Neural cell (in vitro differentiated cells): ENCODE results near the gene FADS3. TPM values are rescaled to one million over a fixed set of nuclear protein-coding genes. Genes with fewer than 3 reads are reported as not detected.

Experiments
- H2AFZ ChIP-seq: fragments of 200-600, 300-800 bp; sonication (generic), shearing (Covaris generic); 2 replicates; pipeline ENCODE4 v1.6.0; 2014; ENCODE audit warnings: low read depth, mild to moderate bottlenecking, antibody characterized with exemption, low read length, moderate library complexity
- H3F3A ChIP-seq: fragments of 200-600 bp; shearing (Covaris generic); 2 replicates; pipeline ENCODE4 v1.6.1; 2016; ENCODE audit warnings: mild to moderate bottlenecking, moderate library complexity, mixed read lengths, antibody characterized with exemption, low read length; ENCODE audit not compliant: insufficient read depth, poor library complexity, severe bottlenecking
- H3K27ac ChIP-seq: fragments of 200-600, 300-800 bp; sonication (generic), shearing (Covaris generic); 2 replicates; pipeline ENCODE4 v1.5.1; 2014; ENCODE audit warnings: mild to moderate bottlenecking, low read length, moderate library complexity
- H3K27me3 ChIP-seq: fragments of 300-800, 200-600 bp; sonication (generic), shearing (Covaris generic); 2 replicates; pipeline ENCODE4 v1.6.0; 2014; ENCODE audit warnings: mild to moderate bottlenecking, low read depth, low read length, moderate library complexity; ENCODE audit not compliant: insufficient read depth
- H3K36me3 ChIP-seq: fragments of 300-800, 200-600 bp; sonication (generic), shearing (Covaris generic); 2 replicates; pipeline ENCODE4 v1.5.1; 2014; ENCODE audit warnings: mild to moderate bottlenecking, antibody characterized with exemption, low read length, moderate library complexity; ENCODE audit not compliant: insufficient read depth
- H3K4me2 ChIP-seq: fragments of 300-800, 200-600 bp; sonication (generic), shearing (Covaris generic); 2 replicates; pipeline ENCODE4 v1.6.0; 2014; ENCODE audit warnings: mild to moderate bottlenecking, low read length
- H3K4me3 ChIP-seq: fragments of 300-800, 200-600 bp; sonication (generic), shearing (Covaris generic); 2 replicates; pipeline ENCODE4 v1.5.1; 2014; ENCODE audit warnings: mild to moderate bottlenecking, low read length, moderate library complexity
- H3K79me2 ChIP-seq: fragments of 200-600 bp; shearing (Covaris generic); replicated peaks from 2 replicates; pipeline ENCODE4 v1.6.0; 2014; ENCODE audit warnings: mild to moderate bottlenecking, low read length, moderate library complexity; ENCODE audit not compliant: insufficient read depth
- H3K9ac ChIP-seq: fragments of 300-800, 200-600 bp; sonication (generic), shearing (Covaris generic); 2 replicates; pipeline ENCODE4 v1.6.1; 2016; ENCODE audit warnings: mild to moderate bottlenecking, low read length, mixed read lengths
- H3K9me2 ChIP-seq: fragments of 200-600 bp; shearing (Covaris generic); 2 replicates; pipeline ENCODE4 v1.6.1; 2016; ENCODE audit warnings: mild to moderate bottlenecking, low read length, mixed read lengths; ENCODE audit not compliant: insufficient read depth
- H3K9me3 ChIP-seq: fragments of 200-600, 300-800 bp; sonication (generic), shearing (Covaris generic); 2 replicates; pipeline ENCODE4 v1.6.1; 2016; ENCODE audit warnings: mild to moderate bottlenecking, mixed run types, low read length, moderate library complexity, mixed read lengths
- H4K20me1 ChIP-seq: fragments of 200-600 bp; shearing (Covaris generic); 2 replicates; pipeline ENCODE4 v1.6.1; 2016; ENCODE audit warnings: mild to moderate bottlenecking, mixed run types; ENCODE audit not compliant: insufficient read depth
- EP300 ChIP-seq: fragments of 450-650 bp; conservative IDR thresholded peaks from 2 replicates; pipeline ENCODE4 v1.6.1; 2014; ENCODE audit warnings: antibody characterized with exemption, mild to moderate bottlenecking, moderate library complexity; ENCODE audit not compliant: poor library complexity, severe bottlenecking
- EZH2 ChIP-seq: fragments of 200-600, 300-800 bp; shearing (Covaris generic), sonication (generic); IDR thresholded peaks from 2 replicates; pipeline ENCODE4 v1.6.1; 2014; ENCODE audit warnings: antibody characterized with exemption, low read length, borderline replicate concordance, mild to moderate bottlenecking; ENCODE audit not compliant: insufficient read depth, poor library complexity, severe bottlenecking
- MXI1 ChIP-seq: fragments of 450-650 bp; conservative IDR thresholded peaks from 2 replicates; pipeline ENCODE4 v1.6.1; 2014; ENCODE audit warnings: antibody characterized with exemption, mild to moderate bottlenecking; ENCODE audit not compliant: poor library complexity, severe bottlenecking
- POLR2AphosphoS5 ChIP-seq: IDR thresholded peaks from 2 replicates; pipeline ENCODE4 v1.6.1; 2012
- RAD21 ChIP-seq: fragments of 450-650 bp; conservative IDR thresholded peaks from 2 replicates; pipeline ENCODE4 v1.6.1; 2014; ENCODE audit warnings: antibody characterized with exemption, mild to moderate bottlenecking, moderate library complexity
- REST ChIP-seq: IDR thresholded peaks from 2 replicates; pipeline ENCODE4 v1.6.1; 2012; ENCODE audit warnings: borderline replicate concordance
- SMC3 ChIP-seq: fragments of 450-650 bp; conservative IDR thresholded peaks from 2 replicates; pipeline ENCODE4 v1.6.1; 2014; ENCODE audit warnings: antibody characterized with exemption, mild to moderate bottlenecking, moderate library complexity; ENCODE audit not compliant: poor library complexity
- TAF1 ChIP-seq: IDR thresholded peaks from 2 replicates; pipeline ENCODE4 v1.6.1; 2012; ENCODE audit warnings: low read depth
- polyA plus RNA-seq: library from polyadenylated mRNA; depleted of rRNA; stranded (reverse); fragments of >200 nt; gene quantifications from 2 replicates; pipeline ENCODE4 v1.2.3, GENCODE V29; 2014
- TF ChIP-seq, protein P1 (sequence below): fragments of 450-650 bp; IDR thresholded peaks from 2 replicates; pipeline ENCODE4 v1.5.1; 2014; ENCODE audit warnings: antibody characterized with exemption, mild to moderate bottlenecking, moderate library complexity; ENCODE audit not compliant: poor library complexity, severe bottlenecking

FADS3 gene
- polyA plus RNA-seq, 1 donor from 2014 or later: 35.4 TPM

GRCh38 chr11:61870541-61871031, 20.8 kb downstream of the FADS3 start:
- no peak overlapping the region for H3K4me3 ChIP-seq
- H3F3A ChIP-seq: no peaks in the 10 kb centered on the region
- H3K9me3 ChIP-seq: no peaks in the 10 kb centered on the region
- no peak overlapping the region for H3K27ac ChIP-seq
- H3K27me3 ChIP-seq: no peaks in the 10 kb centered on the region
- H3K4me2 ChIP-seq: no peak overlapping the region
- peaks cover under 1% of the 10 kb centered on the region for H3K36me3 ChIP-seq
- H3K9me2 ChIP-seq: no peaks in the 10 kb centered on the region
- H4K20me1 ChIP-seq: no peaks in the 10 kb centered on the region
- no peaks in the 10 kb centered on the region for H3K79me2 ChIP-seq
- no peak overlapping the region for H2AFZ ChIP-seq
- H3K9ac ChIP-seq: no peak overlapping the region
- TF ChIP-seq EP300 (no peak), TAF1 (no peak), REST (no peak)

DNA sequence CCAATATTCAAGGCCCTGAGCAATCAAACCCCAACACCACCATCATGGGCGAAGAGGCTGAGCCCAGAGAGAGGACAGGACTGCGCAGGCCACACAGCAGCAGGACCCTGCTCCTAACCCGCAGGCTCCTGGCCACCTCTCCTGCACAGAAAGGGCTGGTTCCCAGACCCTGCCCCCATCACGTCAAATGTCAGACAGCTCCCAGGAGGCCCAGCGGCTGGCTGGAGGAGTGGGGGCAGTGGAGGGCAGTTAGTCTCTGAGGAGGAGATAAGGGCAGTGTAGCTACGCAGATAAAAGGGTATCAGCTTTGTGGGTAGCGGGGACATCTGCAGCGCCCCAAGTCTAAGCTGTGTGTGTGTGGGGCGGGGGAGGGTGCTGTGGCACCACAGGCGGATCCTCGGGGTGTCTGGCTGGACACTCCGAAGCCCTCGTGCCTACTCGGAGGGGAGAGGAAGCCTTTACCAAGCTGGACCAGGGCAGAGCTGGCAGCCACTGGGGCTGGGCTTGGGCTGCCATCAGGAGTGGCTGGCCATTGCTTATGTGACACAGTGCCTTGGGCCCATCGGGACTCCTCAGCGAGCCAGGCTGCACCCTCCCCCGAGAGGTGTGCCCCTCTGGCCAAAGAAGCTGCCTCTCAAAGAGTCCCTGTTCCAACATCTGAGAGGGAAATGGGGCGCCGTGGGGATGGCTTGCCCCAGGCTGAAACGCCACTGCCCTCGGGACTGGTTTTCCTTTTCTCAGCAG, 21.5 kb downstream of the FADS3 start:
- H3K9ac ChIP-seq: no peak overlapping the region
- no peaks in the 10 kb centered on the region for H3K79me2 ChIP-seq
- H3F3A ChIP-seq: no peaks in the 10 kb centered on the region
- peaks cover 7% of the 10 kb centered on the region for H3K36me3 ChIP-seq
- H2AFZ ChIP-seq: no peak overlapping the region
- no peaks in the 10 kb centered on the region for H3K9me2 ChIP-seq
- H4K20me1 ChIP-seq: no peaks in the 10 kb centered on the region
- H3K4me2 ChIP-seq: no peak overlapping the region
- peak; percentile 6 for TF ChIP-seq POLR2AphosphoS5
- no peak for TF ChIP-seq EZH2
- H3K27me3 ChIP-seq: no peaks in the 10 kb centered on the region
- no peak overlapping the region for H3K4me3 ChIP-seq
- no peak overlapping the region for H3K27ac ChIP-seq
- H3K9me3 ChIP-seq: no peaks in the 10 kb centered on the region

- TF ChIP-seq, protein P1, sequence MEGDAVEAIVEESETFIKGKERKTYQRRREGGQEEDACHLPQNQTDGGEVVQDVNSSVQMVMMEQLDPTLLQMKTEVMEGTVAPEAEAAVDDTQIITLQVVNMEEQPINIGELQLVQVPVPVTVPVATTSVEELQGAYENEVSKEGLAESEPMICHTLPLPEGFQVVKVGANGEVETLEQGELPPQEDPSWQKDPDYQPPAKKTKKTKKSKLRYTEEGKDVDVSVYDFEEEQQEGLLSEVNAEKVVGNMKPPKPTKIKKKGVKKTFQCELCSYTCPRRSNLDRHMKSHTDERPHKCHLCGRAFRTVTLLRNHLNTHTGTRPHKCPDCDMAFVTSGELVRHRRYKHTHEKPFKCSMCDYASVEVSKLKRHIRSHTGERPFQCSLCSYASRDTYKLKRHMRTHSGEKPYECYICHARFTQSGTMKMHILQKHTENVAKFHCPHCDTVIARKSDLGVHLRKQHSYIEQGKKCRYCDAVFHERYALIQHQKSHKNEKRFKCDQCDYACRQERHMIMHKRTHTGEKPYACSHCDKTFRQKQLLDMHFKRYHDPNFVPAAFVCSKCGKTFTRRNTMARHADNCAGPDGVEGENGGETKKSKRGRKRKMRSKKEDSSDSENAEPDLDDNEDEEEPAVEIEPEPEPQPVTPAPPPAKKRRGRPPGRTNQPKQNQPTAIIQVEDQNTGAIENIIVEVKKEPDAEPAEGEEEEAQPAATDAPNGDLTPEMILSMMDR: no peak
- TF ChIP-seq EP300 (no peak), SMC3 (no peak), EZH2 (no peak), REST (no peak), POLR2AphosphoS5 (no peak), MXI1 (no peak), RAD21 (no peak), TAF1 (no peak)
- Histone ChIP-seq H3K9me2 (no peaks in the 10 kb centered on the region), H3K4me2 (no peak overlapping the region), H3K27ac (no peak overlapping the region), H2AFZ (no peak overlapping the region), H3K4me3 (no peak overlapping the region), H3F3A (no peaks in the 10 kb centered on the region), H3K9me3 (no peaks in the 10 kb centered on the region), H3K9ac (no peak overlapping the region), H3K36me3 (peaks cover 8% of the 10 kb centered on the region), H3K79me2 (no peaks in the 10 kb centered on the region), H3K27me3 (no peaks in the 10 kb centered on the region), H4K20me1 (no peaks in the 10 kb centered on the region)
Measured at GRCh38 chr11:61869429-61869707, 22.0 kb downstream of the FADS3 start.
